ENCODE results near the gene ADAMTSL3.

DNA sequence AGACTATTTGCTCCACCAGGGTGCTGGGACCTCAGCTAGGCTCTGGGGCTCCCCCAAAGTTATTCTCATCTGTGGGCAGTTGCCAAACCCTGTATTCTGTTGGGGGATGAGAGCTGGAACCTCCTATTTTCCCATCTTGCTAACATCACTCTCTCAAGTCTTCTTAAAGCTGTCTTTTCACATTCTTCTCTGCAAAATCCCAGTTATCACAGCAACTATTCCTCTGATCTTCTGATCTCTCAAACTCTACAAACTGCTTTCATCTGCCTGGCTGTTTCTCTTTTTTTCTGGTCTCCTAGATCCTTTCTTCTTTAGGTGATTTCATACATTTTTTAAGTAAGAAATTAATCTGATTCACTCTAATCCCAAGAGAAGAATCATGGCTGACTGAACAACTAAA lies 10.7 kb upstream of the ADAMTSL3 start:
- TF ChIP-seq, protein P1, sequence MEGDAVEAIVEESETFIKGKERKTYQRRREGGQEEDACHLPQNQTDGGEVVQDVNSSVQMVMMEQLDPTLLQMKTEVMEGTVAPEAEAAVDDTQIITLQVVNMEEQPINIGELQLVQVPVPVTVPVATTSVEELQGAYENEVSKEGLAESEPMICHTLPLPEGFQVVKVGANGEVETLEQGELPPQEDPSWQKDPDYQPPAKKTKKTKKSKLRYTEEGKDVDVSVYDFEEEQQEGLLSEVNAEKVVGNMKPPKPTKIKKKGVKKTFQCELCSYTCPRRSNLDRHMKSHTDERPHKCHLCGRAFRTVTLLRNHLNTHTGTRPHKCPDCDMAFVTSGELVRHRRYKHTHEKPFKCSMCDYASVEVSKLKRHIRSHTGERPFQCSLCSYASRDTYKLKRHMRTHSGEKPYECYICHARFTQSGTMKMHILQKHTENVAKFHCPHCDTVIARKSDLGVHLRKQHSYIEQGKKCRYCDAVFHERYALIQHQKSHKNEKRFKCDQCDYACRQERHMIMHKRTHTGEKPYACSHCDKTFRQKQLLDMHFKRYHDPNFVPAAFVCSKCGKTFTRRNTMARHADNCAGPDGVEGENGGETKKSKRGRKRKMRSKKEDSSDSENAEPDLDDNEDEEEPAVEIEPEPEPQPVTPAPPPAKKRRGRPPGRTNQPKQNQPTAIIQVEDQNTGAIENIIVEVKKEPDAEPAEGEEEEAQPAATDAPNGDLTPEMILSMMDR (IDR thresholded peaks at IDR 0.05) = no peak
- no peak for TF ChIP-seq POLR2A (IDR thresholded peaks at IDR 0.05)

Measured in lower leg skin (tissue), 3 donors.